HT1080 (cell line): ENCODE data around the gene NFATC2. TPM values are rescaled to one million over a fixed set of nuclear protein-coding genes. Genes with fewer than 3 reads are reported as not detected.

Experiments
- DNase-seq: peaks from one replicate; pipeline ENCODE4 v3.0.0-alpha.2; 2015; ENCODE audit warnings: low read depth
- total RNA-seq: library from RNA; depleted of rRNA; stranded (reverse); fragments of >200 nt; shearing (Covaris generic); gene quantifications from 2 replicates; pipeline ENCODE4 v1.2.3, GENCODE V29; 2014

NFATC2 gene
- total RNA-seq, 1 experiment from 2014 or later, result 0.23 TPM

- DNase-seq, result no peak
Measured at GRCh38 chr20:51522207-51522606, 20.3 kb downstream of the NFATC2 start.

GRCh38 chr20:51517839-51518238, 24.7 kb downstream of the NFATC2 start:
- DNase-seq, result no peak

GRCh38 chr20:51516855-51517254, 25.7 kb downstream of the NFATC2 start:
- DNase-seq, result no peak

GRCh38 chr20:51514836-51515235, 27.7 kb downstream of the NFATC2 start:
- no peak for DNase-seq

- DNase-seq, result no peak
Measured at GRCh38 chr20:51514249-51514648, 28.3 kb downstream of the NFATC2 start.

- DNase-seq, result no peak
Measured at GRCh38 chr20:51513545-51513944, 29.0 kb downstream of the NFATC2 start.

- DNase-seq, result no peak
Measured at GRCh38 chr20:51512645-51513044, 29.9 kb downstream of the NFATC2 start.

GRCh38 chr20:51511861-51512619, 30.5 kb downstream of the NFATC2 start:
- no peak for DNase-seq

GRCh38 chr20:51510936-51511605, 31.4 kb downstream of the NFATC2 start:
- no peak for DNase-seq

- DNase-seq, result no peak
Measured at GRCh38 chr20:51510169-51510568, 32.4 kb downstream of the NFATC2 start.

- DNase-seq, result no peak
Measured at GRCh38 chr20:51509208-51509607, 33.3 kb downstream of the NFATC2 start.

- DNase-seq, result no peak
Measured at GRCh38 chr20:51508780-51509179, 33.7 kb downstream of the NFATC2 start.

GRCh38 chr20:51508158-51508557, 34.4 kb downstream of the NFATC2 start:
- DNase-seq, result no peak

- no peak for DNase-seq
Measured at GRCh38 chr20:51507216-51508036, 35.1 kb downstream of the NFATC2 start.

- no peak for DNase-seq
Measured at GRCh38 chr20:51506527-51507215, 35.8 kb downstream of the NFATC2 start.

- no peak for DNase-seq
Measured at GRCh38 chr20:51505566-51505965, 37.0 kb downstream of the NFATC2 start.

GRCh38 chr20:51503376-51503775, 39.1 kb downstream of the NFATC2 start:
- DNase-seq, result no peak

GRCh38 chr20:51500936-51501335, 41.6 kb downstream of the NFATC2 start:
- DNase-seq, result no peak

GRCh38 chr20:51500311-51500710, 42.2 kb downstream of the NFATC2 start:
- DNase-seq, result no peak

GRCh38 chr20:51498765-51499540, 43.6 kb downstream of the NFATC2 start:
- no peak for DNase-seq
